Keratinocyte (primary cell): Measurements from ENCODE around the gene ZNF628. TPM values are rescaled to one million over a fixed set of nuclear protein-coding genes. Genes with fewer than 3 reads are reported as not detected.
"Not testable (repeated sequence)": the region's sequence is repeated elsewhere in the genome, so short reads cannot be mapped to it uniquely, and the experiment has no call there.

Source experiments
- DNase-seq: peaks from one replicate; pipeline ENCODE4 v3.0.0-alpha.2; 2011; ENCODE audit warnings: low read depth, missing footprints, low spot score
- FAIRE-seq: peaks from 2 replicates; lab custom pipeline; 2011; peaks lifted over from hg19 to GRCh38; lab: Jason Lieb, UNC
- H2AFZ ChIP-seq: 2 replicates; pipeline ENCODE4 v1.6.0; 2012; ENCODE audit warnings: low read length, control low read depth, inconsistent platforms; ENCODE audit not compliant: control insufficient read depth
- H3K27ac ChIP-seq: 2 replicates; pipeline ENCODE4 v1.5.1; 2011; ENCODE audit warnings: low read length; ENCODE audit not compliant: control insufficient read depth, insufficient read depth
- H3K27me3 ChIP-seq: 3 replicates; pipeline ENCODE4 v1.6.0; 2011; ENCODE audit warnings: low read length; ENCODE audit not compliant: control insufficient read depth, insufficient read depth; ENCODE audit errors: extremely low read depth
- H3K36me3 ChIP-seq, 2 experiments: 2 replicates in 1 of 2; 3 replicates in 1 of 2; pipeline ENCODE4 v1.5.1; 2011; ENCODE audit warnings: low read length in 2 of 2, mild to moderate bottlenecking in 1 of 2; ENCODE audit not compliant: control insufficient read depth in 2 of 2, insufficient read depth in 2 of 2; ENCODE audit errors: extremely low read depth in 1 of 2
- H3K4me1 ChIP-seq: 3 replicates; pipeline ENCODE4 v1.5.1; 2011; ENCODE audit warnings: low read length; ENCODE audit not compliant: control insufficient read depth, insufficient read depth; ENCODE audit errors: extremely low read depth
- H3K4me2 ChIP-seq: 3 replicates; pipeline ENCODE4 v1.6.0; 2011; ENCODE audit warnings: low read depth, low read length; ENCODE audit not compliant: control insufficient read depth, insufficient read depth; ENCODE audit errors: extremely low read depth
- H3K4me3 ChIP-seq, 3 experiments: fragments of 200-600 bp in 1 of 3; sonication (generic) in 1 of 3; 2 replicates in 2 of 3; 3 replicates in 1 of 3; pipeline ENCODE4 v1.5.1; 2011 to 2016; ENCODE audit warnings: low read length in 3 of 3, mild to moderate bottlenecking in 3 of 3, control low read depth in 2 of 3, inconsistent platforms in 1 of 3, low read depth in 1 of 3, mixed read lengths in 1 of 3, mixed run types in 1 of 3, moderate library complexity in 1 of 3; ENCODE audit not compliant: control insufficient read depth in 2 of 3, insufficient read depth in 2 of 3; ENCODE audit errors: extremely low read depth in 1 of 3
- H3K79me2 ChIP-seq: 2 replicates; pipeline ENCODE4 v1.6.0; 2012; ENCODE audit warnings: low read length; ENCODE audit not compliant: control insufficient read depth, insufficient read depth
- H3K9ac ChIP-seq: 3 replicates; pipeline ENCODE4 v1.6.0; 2011; ENCODE audit warnings: low read length; ENCODE audit not compliant: control insufficient read depth, insufficient read depth; ENCODE audit errors: extremely low read depth
- H3K9me1 ChIP-seq: 3 replicates; pipeline ENCODE4 v1.6.0; 2011; ENCODE audit warnings: low read length; ENCODE audit not compliant: control insufficient read depth, insufficient read depth; ENCODE audit errors: extremely low read depth
- H3K9me3 ChIP-seq: 2 replicates; pipeline ENCODE4 v1.5.1; 2012; ENCODE audit warnings: low read depth, low read length; ENCODE audit not compliant: control insufficient read depth
- H4K20me1 ChIP-seq: 3 replicates; pipeline ENCODE4 v1.6.0; 2011; ENCODE audit warnings: low read length; ENCODE audit not compliant: control insufficient read depth, insufficient read depth; ENCODE audit errors: extremely low read depth
- CTCF ChIP-seq, 3 experiments: IDR thresholded peaks in 1 of 3; conservative IDR thresholded peaks in 1 of 3; optimal IDR thresholded peaks in 1 of 3; 2 replicates in 2 of 3; 3 replicates in 1 of 3; pipeline versions ENCODE3 to v1.5.1; 2011; ENCODE audit warnings: low read length in 3 of 3, mild to moderate bottlenecking in 3 of 3, moderate library complexity in 2 of 3, control low read depth in 1 of 3, inconsistent platforms in 1 of 3; ENCODE audit not compliant: insufficient read depth in 2 of 3; ENCODE audit errors: extremely low read depth in 1 of 3
- EZH2 ChIP-seq: IDR thresholded peaks from one replicate; pipeline ENCODE4 v1.6.1; 2012; ENCODE audit warnings: inconsistent platforms, mild to moderate bottlenecking, low read length, moderate library complexity
- dilution Hi-C: fragments of 300-500 bp; cut with MboI; formaldehyde crosslinking; loops from one replicate; pipeline ENCODE4 v1.7.0; 2020; ENCODE audit warnings: low sequenced_read_pairs; ENCODE audit not compliant: extremely low pct_ligation_motif_present
- polyA plus RNA-seq, 5 experiments: library from polyadenylated mRNA; depleted of rRNA in 3 of 5; stranded (reverse) in 3 of 5; stranded (forward) in 1 of 5; unstranded in 1 of 5; fragments of >200 nt; gene quantifications; 1 replicate in 1 of 5; 2 replicates in 3 of 5; 3 replicates in 1 of 5; pipeline versions ENCODE4 v1.2.1 to v1.2.3, GENCODE V29; 2011 to 2012; ENCODE audit warnings: missing spikeins in 2 of 5, low read depth in 1 of 5, low replicate concordance in 1 of 5

The ZNF628 gene
- polyA plus RNA-seq, 1 donor (not counting 4 experiments of a cell fraction or from before 2014, with no cell fraction given), result 0.22 TPM

DNA sequence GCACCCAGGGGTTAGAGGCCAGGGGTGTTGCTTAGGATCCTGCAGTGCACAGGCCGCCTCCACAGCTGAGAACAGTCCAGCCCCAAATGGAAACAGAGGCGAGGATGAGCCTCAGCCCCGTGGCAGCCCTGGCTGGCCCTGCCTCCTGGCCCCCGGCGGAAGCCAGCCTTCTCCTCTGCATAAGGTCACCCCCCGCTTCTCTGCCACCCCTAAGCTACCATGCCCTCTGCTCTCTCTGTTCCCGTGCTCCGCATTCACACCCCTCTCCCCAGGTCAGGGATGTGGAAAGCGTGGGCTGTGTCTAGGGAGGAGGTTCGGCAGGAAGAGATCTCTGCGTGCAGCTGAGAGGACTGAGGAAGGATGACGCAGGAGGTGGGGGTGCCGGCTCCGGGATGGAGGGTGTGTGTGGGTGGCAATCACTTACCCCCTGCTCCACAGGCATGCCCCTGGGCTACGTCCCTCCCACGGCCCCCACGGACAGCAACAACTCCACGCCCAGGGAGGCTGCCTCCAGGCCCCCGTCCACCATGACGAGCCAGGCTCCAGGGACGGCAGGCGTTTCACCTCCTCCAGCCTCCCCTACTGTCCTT, 17.9 kb downstream of the ZNF628 start:
- peaks cover 6% of the 10 kb centered on the region for H3K4me1 ChIP-seq
- no peak for FAIRE-seq
- no peaks in the 10 kb centered on the region for H3K79me2 ChIP-seq
- no peak overlapping the region for H3K4me3 ChIP-seq
- H3K27me3 ChIP-seq, result peaks cover 50% of the 10 kb centered on the region
- TF ChIP-seq CTCF (optimal IDR thresholded peaks at IDR 0.05 in 1 of 3, IDR thresholded peaks at IDR 0.05 in 1 of 3, conservative IDR thresholded peaks at IDR 0.05 in 1 of 3; ENCODE audit: extremely low read depth in 1 of 3, insufficient read depth in 2 of 3, low read length in 3 of 3), result no peak
- TF ChIP-seq EZH2, result no peak
- no peaks in the 10 kb centered on the region for H3K9me1 ChIP-seq
- dilution Hi-C loops, result no loop called here
- no peaks in the 10 kb centered on the region for H3K36me3 ChIP-seq
- no peak overlapping the region for H3K9ac ChIP-seq
- H3K4me2 ChIP-seq, result no peak overlapping the region
- no peak for DNase-seq
- H4K20me1 ChIP-seq, result no peaks in the 10 kb centered on the region
- no peak overlapping the region for H3K27ac ChIP-seq
- H3K9me3 ChIP-seq, result no peaks in the 10 kb centered on the region
- no peak overlapping the region for H2AFZ ChIP-seq

DNA sequence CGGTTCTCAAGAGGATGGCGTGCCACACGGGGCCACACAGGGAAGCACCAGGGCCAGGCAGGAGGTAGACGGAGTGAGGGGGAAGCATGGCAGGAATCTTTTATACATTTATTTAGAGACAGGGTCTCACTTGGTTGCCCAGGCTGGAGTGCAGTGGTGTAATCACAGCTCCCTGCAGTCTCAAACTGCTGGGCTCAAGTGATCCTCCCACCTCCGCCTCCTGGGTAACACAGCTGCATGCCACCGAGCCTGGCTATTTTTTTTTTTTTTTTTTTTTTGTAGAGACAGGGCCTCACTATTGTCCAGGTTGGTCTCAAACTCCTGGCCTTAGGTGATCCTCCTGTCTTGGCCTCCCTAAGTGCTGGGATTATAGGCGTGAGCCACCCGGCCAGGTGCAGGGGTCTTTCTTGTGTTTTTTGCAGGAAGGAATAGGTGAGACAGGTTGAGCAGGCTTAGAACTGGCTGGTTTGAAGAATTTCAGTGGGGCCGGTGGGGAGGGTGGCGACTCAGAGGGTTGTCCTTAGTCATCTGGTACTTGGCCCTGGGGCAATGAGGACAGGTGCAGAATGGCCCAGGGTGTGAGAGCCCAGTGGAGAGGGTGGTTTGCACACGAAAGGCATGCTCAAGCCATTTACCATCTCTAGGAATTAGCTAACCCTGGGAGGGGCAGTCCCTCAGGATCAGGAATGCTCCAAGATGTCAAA, 19.4 kb downstream of the ZNF628 start:
- no peak for FAIRE-seq
- H3K9ac ChIP-seq, result no peak overlapping the region
- H2AFZ ChIP-seq, result no peak overlapping the region
- H3K4me3 ChIP-seq, result no peak overlapping the region
- H3K79me2 ChIP-seq, result no peaks in the 10 kb centered on the region
- no peak for DNase-seq
- H3K4me1 ChIP-seq, result peaks cover 6% of the 10 kb centered on the region
- H3K27me3 ChIP-seq, result peaks cover 48% of the 10 kb centered on the region
- H3K27ac ChIP-seq, result no peak overlapping the region
- TF ChIP-seq EZH2, result no peak
- no peak for TF ChIP-seq CTCF (optimal IDR thresholded peaks at IDR 0.05 in 1 of 3, IDR thresholded peaks at IDR 0.05 in 1 of 3, conservative IDR thresholded peaks at IDR 0.05 in 1 of 3; ENCODE audit: extremely low read depth in 1 of 3, insufficient read depth in 2 of 3, low read length in 3 of 3)
- H3K9me1 ChIP-seq, result no peaks in the 10 kb centered on the region
- dilution Hi-C loops, result no loop called here
- no peaks in the 10 kb centered on the region for H4K20me1 ChIP-seq
- no peak overlapping the region for H3K4me2 ChIP-seq
- H3K36me3 ChIP-seq, result no peaks in the 10 kb centered on the region
- no peaks in the 10 kb centered on the region for H3K9me3 ChIP-seq

- H3K4me2 ChIP-seq, H3K9ac ChIP-seq, FAIRE-seq, H3K79me2 ChIP-seq, H3K4me3 ChIP-seq, H2AFZ ChIP-seq, H3K9me1 ChIP-seq, H3K4me1 ChIP-seq, dilution Hi-C loops, H4K20me1 ChIP-seq, H3K36me3 ChIP-seq, DNase-seq, H3K9me3 ChIP-seq, H3K27ac ChIP-seq: not testable (repeated sequence)
- peaks cover 38% of the 10 kb centered on the region for H3K27me3 ChIP-seq
Measured at GRCh38 chr19:55496820-55497219, 20.4 kb downstream of the ZNF628 start.
